GM18505 (cell line): Measurements from ENCODE around the gene AIG1.

Experiments
- ATAC-seq: cut with Tn5 transposase; IDR thresholded peaks from one replicate; pipeline ENCODE4 v1.9.1; 2021; ENCODE audit not compliant: unreplicated experiment
- POLR2A ChIP-seq: IDR thresholded peaks from 4 replicates; pipeline ENCODE4 v1.6.1; 2011; ENCODE audit warnings: borderline replicate concordance; ENCODE audit not compliant: insufficient read depth, insufficient read length; ENCODE audit errors: extremely low read depth

Gene AIG1

GRCh38 chr6:143179901-143180612, 119.4 kb downstream of the AIG1 start:
- no peak for ATAC-seq
- no peak for TF ChIP-seq POLR2A

- no peak for ATAC-seq
- TF ChIP-seq POLR2A: no peak
Measured at GRCh38 chr6:143180826-143181225, 120.1 kb downstream of the AIG1 start.

GRCh38 chr6:143183666-143184065, 123.0 kb downstream of the AIG1 start:
- ATAC-seq: no peak
- no peak for TF ChIP-seq POLR2A

- no peak for TF ChIP-seq POLR2A
- ATAC-seq: no peak
Measured at GRCh38 chr6:143185288-143185687, 124.6 kb downstream of the AIG1 start.

- no peak for ATAC-seq
- no peak for TF ChIP-seq POLR2A
Measured at GRCh38 chr6:143187238-143187923, 126.7 kb downstream of the AIG1 start.

- no peak for TF ChIP-seq POLR2A
- ATAC-seq: no peak
Measured at GRCh38 chr6:143188292-143188691, 127.6 kb downstream of the AIG1 start.

- ATAC-seq: no peak
Measured at GRCh38 chr6:143191361-143191760, 130.7 kb downstream of the AIG1 start.

GRCh38 chr6:143192766-143193165, 132.1 kb downstream of the AIG1 start:
- TF ChIP-seq POLR2A: no peak
- no peak for ATAC-seq

More at GRCh38 chr6:143191361-143191760, 130.7 kb downstream of the AIG1 start:
- TF ChIP-seq POLR2A: no peak

GRCh38 chr6:143193571-143194094, 132.9 kb downstream of the AIG1 start:
- no peak for ATAC-seq
- no peak for TF ChIP-seq POLR2A

- TF ChIP-seq POLR2A: no peak
Measured at GRCh38 chr6:143194095-143194589, 133.5 kb downstream of the AIG1 start.

GRCh38 chr6:143195349-143195845, 134.7 kb downstream of the AIG1 start:
- ATAC-seq: no peak
- TF ChIP-seq POLR2A: no peak

More at GRCh38 chr6:143194095-143194589, 133.5 kb downstream of the AIG1 start:
- no peak for ATAC-seq

- no peak for ATAC-seq
- no peak for TF ChIP-seq POLR2A
Measured at GRCh38 chr6:143196525-143197225, 136.0 kb downstream of the AIG1 start.

GRCh38 chr6:143197377-143197776, 136.7 kb downstream of the AIG1 start:
- no peak for ATAC-seq
- TF ChIP-seq POLR2A: no peak
